Colonic mucosa (tissue), 4 donors: ENCODE measurements around the gene SNRPD2. TPM values are rescaled to one million over a fixed set of nuclear protein-coding genes. Genes with fewer than 3 reads are reported as not detected.

Source experiments
- DNase-seq: peaks from one replicate; pipeline ENCODE4 v3.0.0-alpha.2; 2020
- H3K27ac ChIP-seq: fragments of 200-600 bp; one replicate; pipeline ENCODE4 v1.8.0; 2021
- H3K27me3 ChIP-seq: fragments of 200-600 bp; one replicate; pipeline ENCODE4 v1.8.0; 2021
- H3K36me3 ChIP-seq: fragments of 200-600 bp; one replicate; pipeline ENCODE4 v1.8.0; 2021
- H3K4me1 ChIP-seq: fragments of 200-600 bp; one replicate; pipeline ENCODE4 v1.8.0; 2021; ENCODE audit warnings: mild to moderate bottlenecking
- H3K4me3 ChIP-seq: fragments of 200-600 bp; one replicate; pipeline ENCODE4 v1.8.0; 2021
- H3K9ac ChIP-seq, 2 donors: one replicate each; pipeline ENCODE4 v1.7.0; 2013; ENCODE audit warnings: control low read depth in 2 of 2, low read depth in 2 of 2, low read length in 2 of 2
- H3K9me3 ChIP-seq: fragments of 200-600 bp; one replicate; pipeline ENCODE4 v1.8.0; 2021
- CTCF ChIP-seq: fragments of 200-600 bp; IDR thresholded peaks from one replicate; pipeline ENCODE4 v1.8.0; 2022; ENCODE audit warnings: antibody characterized with exemption, mild to moderate bottlenecking
- intact Hi-C: fragments of 100-400 bp; cut with DNase I; formaldehyde crosslinking; loops from one replicate; pipeline ENCODE4 v1.14.1; 2022
- total RNA-seq, 2 donors: library from RNA; stranded (reverse); fragmentation: NEBNext Ultra II Directional in 1 of 2; extraction: Animal tissue kit (Norgen Biotek cat#: 25700) in 1 of 2; gene quantifications; one replicate each; pipeline ENCODE4 v1.2.1, GENCODE V29; 2021
- donor health status: healthy.
- donor health status: DM: no; HTN: no; CAD: no.
- donor health status: DM: no; HTN: no; CAD: no.

Gene SNRPD2
- total RNA-seq, 2 donors from 2014 or later, result 269 to 484 TPM

DNA sequence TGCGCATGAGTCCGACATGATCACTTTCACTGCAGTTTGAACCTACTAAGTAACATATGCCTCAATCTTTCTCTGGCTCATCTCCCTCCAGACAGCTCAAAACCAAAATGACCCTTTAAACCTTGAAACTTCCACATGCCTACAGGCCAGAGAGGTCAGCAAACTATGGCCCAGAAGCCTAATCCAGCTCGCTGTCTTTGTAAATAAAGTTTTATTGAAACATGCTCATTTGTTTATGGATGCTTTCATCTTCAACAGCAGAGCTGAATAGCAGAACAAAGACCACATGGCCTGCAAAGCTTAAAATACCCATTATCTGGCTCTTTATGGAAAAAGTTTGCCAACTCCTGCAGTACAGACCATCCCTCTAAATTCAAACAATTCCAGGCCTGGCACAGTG, 23.4 kb upstream of the SNRPD2 start:
- TF ChIP-seq CTCF, result no peak
- H3K9ac ChIP-seq, result no peak overlapping the region
- no peak overlapping the region for H3K27ac ChIP-seq
- H3K36me3 ChIP-seq, result no peaks in the 10 kb centered on the region
- DNase-seq, result no peak
- H3K4me1 ChIP-seq, result no peaks in the 10 kb centered on the region
- intact Hi-C loops, result loop anchor here (5.0 kb wide), 1 partner anchor 52 kb away; the partner anchor contains the start of gene SIX5
- no peak overlapping the region for H3K4me3 ChIP-seq
- H3K9me3 ChIP-seq, result no peaks in the 10 kb centered on the region
- no peaks in the 10 kb centered on the region for H3K27me3 ChIP-seq

GRCh38 chr19:45713141-45713540, 21.4 kb upstream of the SNRPD2 start:
- no peaks in the 10 kb centered on the region for H3K4me1 ChIP-seq
- intact Hi-C loops, result no loop called here
- TF ChIP-seq CTCF, result no peak
- H3K9me3 ChIP-seq, result no peaks in the 10 kb centered on the region
- no peak overlapping the region for H3K27ac ChIP-seq
- DNase-seq, result no peak
- H3K4me3 ChIP-seq, result no peak overlapping the region
- no peaks in the 10 kb centered on the region for H3K36me3 ChIP-seq
- no peaks in the 10 kb centered on the region for H3K27me3 ChIP-seq
- no peak overlapping the region for H3K9ac ChIP-seq

DNA sequence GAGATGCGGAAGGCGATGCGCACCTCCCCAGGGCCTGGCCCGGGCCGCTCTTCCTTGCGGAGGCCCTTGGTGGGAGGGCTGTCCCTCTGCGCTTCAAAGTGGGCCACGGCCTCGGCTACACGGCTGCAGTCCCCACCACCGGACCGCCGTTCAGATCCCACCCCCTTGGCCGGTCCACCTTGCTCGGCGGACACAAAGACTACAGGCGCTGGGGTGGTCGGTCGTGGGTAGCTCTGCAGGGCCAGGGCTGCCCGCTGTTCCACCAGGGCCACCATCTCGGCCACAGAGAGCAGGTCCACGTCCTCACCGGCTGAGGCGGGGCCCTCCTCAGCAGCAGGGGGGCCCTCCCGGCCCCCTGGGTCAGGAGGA, 20.9 kb upstream of the SNRPD2 start:
- Histone ChIP-seq H3K4me3 (no peak overlapping the region), H3K27ac (no peak overlapping the region), H3K9ac (no peak overlapping the region), H3K27me3 (no peaks in the 10 kb centered on the region), H3K4me1 (no peaks in the 10 kb centered on the region), H3K36me3 (no peaks in the 10 kb centered on the region), H3K9me3 (no peaks in the 10 kb centered on the region)
- intact Hi-C loops, result no loop called here
- no peak for DNase-seq
- TF ChIP-seq CTCF, result no peak

- TF ChIP-seq CTCF, result no peak
- Histone ChIP-seq H3K9ac (no peak overlapping the region), H3K27me3 (no peaks in the 10 kb centered on the region), H3K27ac (no peak overlapping the region), H3K4me1 (no peaks in the 10 kb centered on the region), H3K4me3 (no peak overlapping the region), H3K9me3 (no peaks in the 10 kb centered on the region), H3K36me3 (no peaks in the 10 kb centered on the region)
- intact Hi-C loops, result no loop called here
- DNase-seq, result no peak
Measured at GRCh38 chr19:45711851-45712698, 20.3 kb upstream of the SNRPD2 start.

- Histone ChIP-seq H3K27ac (no peak overlapping the region), H3K36me3 (no peaks in the 10 kb centered on the region), H3K4me3 (no peak overlapping the region), H3K27me3 (no peaks in the 10 kb centered on the region), H3K4me1 (no peaks in the 10 kb centered on the region), H3K9ac (no peak overlapping the region), H3K9me3 (no peaks in the 10 kb centered on the region)
- intact Hi-C loops, result no loop called here
- TF ChIP-seq CTCF, result no peak
- DNase-seq, result no peak
Measured at GRCh38 chr19:45710356-45711130, 18.8 kb upstream of the SNRPD2 start.
